Nephron (organoid): ENCODE data around the gene RHOU.

Source experiments
- H3K27ac Mint-ChIP-seq, 3 experiments: 2 replicates each; pipeline ENCODE4 v1.8.0; 2020; ENCODE audit warnings: mixed read lengths in 3 of 3, mild to moderate bottlenecking in 2 of 3, moderate library complexity in 1 of 3
- H3K27me3 Mint-ChIP-seq: 2 replicates; pipeline ENCODE4 v1.8.0; 2021; ENCODE audit warnings: low read depth, mild to moderate bottlenecking, moderate library complexity, mixed read lengths
- H3K36me3 Mint-ChIP-seq: 2 replicates; pipeline ENCODE4 v1.8.0; 2020; ENCODE audit warnings: low read depth, mixed read lengths
- H3K4me1 Mint-ChIP-seq: 2 replicates; pipeline ENCODE4 v1.8.0; 2020; ENCODE audit warnings: mixed read lengths
- H3K4me3 Mint-ChIP-seq, 3 experiments: 2 replicates each; pipeline ENCODE4 v1.8.0; 2020; ENCODE audit warnings: mild to moderate bottlenecking in 3 of 3, mixed read lengths in 3 of 3, moderate library complexity in 2 of 3
- H3K9me3 Mint-ChIP-seq: 2 replicates; pipeline ENCODE4 v1.8.0; 2020; ENCODE audit warnings: mixed read lengths
- TF ChIP-seq, protein P1 (sequence below), 3 experiments: fragments of 200-600 bp; sonication (generic); IDR thresholded peaks; one replicate each; pipeline ENCODE4 v1.5.0; 2021; ENCODE audit warnings: antibody characterized with exemption in 3 of 3; ENCODE audit not compliant: unreplicated experiment in 3 of 3

Gene RHOU

DNA sequence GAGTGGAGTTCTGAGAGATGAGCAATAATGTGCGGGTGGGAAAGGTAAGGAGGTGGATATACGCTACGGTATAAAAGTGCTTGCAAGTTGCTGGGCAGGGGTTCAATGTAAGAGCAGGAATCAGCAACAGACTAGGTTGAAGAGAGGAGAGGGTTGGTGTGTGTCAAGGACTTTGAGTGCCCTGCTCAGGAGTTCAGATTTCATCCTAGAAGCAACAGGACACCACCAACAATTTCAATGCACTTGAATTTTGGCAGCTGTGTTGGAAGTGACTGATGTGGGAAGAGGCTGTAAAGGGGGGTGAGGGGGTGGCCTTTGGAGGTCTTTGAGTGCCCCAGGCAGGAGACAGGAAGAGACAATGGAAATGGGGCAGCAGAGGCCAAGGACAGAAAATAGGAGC lies 57.3 kb downstream of the RHOU start:
- Mint-ChIP-seq H3K4me1 (peaks cover 9% of the 10 kb centered on the region), H3K36me3 (no peaks in the 10 kb centered on the region), H3K4me3 (no peak overlapping the region), H3K9me3 (no peaks in the 10 kb centered on the region), H3K27me3 (peaks cover 10% of the 10 kb centered on the region), H3K27ac (no peak overlapping the region)
- TF ChIP-seq, protein P1, sequence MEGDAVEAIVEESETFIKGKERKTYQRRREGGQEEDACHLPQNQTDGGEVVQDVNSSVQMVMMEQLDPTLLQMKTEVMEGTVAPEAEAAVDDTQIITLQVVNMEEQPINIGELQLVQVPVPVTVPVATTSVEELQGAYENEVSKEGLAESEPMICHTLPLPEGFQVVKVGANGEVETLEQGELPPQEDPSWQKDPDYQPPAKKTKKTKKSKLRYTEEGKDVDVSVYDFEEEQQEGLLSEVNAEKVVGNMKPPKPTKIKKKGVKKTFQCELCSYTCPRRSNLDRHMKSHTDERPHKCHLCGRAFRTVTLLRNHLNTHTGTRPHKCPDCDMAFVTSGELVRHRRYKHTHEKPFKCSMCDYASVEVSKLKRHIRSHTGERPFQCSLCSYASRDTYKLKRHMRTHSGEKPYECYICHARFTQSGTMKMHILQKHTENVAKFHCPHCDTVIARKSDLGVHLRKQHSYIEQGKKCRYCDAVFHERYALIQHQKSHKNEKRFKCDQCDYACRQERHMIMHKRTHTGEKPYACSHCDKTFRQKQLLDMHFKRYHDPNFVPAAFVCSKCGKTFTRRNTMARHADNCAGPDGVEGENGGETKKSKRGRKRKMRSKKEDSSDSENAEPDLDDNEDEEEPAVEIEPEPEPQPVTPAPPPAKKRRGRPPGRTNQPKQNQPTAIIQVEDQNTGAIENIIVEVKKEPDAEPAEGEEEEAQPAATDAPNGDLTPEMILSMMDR (IDR thresholded peaks at IDR 0.05; ENCODE audit: unreplicated experiment in 3 of 3) = no peak

DNA sequence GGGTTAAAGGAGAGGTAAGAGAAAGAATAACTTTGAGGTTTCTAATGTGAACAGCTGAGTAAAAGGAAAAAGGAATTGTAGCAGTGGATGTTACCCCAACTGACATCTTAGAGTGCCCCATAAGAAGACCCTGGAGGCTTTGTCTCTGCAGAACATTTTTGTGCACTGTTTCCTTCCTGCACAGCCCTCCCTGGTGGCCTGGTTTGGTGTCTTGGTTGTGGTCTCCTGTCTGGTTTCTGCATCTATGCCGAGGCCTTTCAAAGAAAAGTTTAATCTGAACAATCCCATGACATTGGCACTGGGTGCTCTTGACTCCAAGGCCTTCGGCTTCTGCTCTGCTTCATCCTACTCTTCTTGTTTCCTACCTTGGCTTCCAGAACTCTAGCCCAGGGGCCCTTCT lies 57.8 kb downstream of the RHOU start:
- H3K36me3 Mint-ChIP-seq = no peaks in the 10 kb centered on the region
- H3K27ac Mint-ChIP-seq = no peak overlapping the region
- peaks cover 13% of the 10 kb centered on the region for H3K4me1 Mint-ChIP-seq
- H3K9me3 Mint-ChIP-seq = no peaks in the 10 kb centered on the region
- no peak overlapping the region for H3K4me3 Mint-ChIP-seq
- H3K27me3 Mint-ChIP-seq = peaks cover 10% of the 10 kb centered on the region
- TF ChIP-seq, protein P1 (IDR thresholded peaks at IDR 0.05; ENCODE audit: unreplicated experiment in 3 of 3) = no peak

DNA sequence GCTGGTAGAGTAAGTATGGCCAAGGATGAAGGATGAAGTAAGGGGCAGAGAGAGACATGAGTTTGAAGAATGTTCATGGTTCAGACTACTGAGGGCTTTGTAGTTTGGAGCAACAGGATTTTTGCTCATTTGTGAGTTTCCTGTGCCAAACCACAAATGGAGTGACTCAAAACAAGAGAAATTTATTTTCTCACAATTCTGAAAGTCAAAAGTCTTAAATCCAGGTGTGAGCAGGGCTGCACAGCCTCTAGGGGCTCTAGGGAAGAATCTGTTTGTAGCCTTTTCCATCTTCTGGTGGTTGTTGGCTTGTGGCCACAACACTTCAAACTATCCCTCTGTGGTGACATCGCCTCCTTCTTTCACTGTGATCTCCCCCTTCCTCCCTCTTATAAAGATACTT lies 58.9 kb downstream of the RHOU start:
- Mint-ChIP-seq H3K4me1 (peaks cover 19% of the 10 kb centered on the region), H3K27ac (no peak overlapping the region), H3K36me3 (no peaks in the 10 kb centered on the region), H3K9me3 (no peaks in the 10 kb centered on the region), H3K27me3 (peaks cover 10% of the 10 kb centered on the region), H3K4me3 (no peak overlapping the region)
- TF ChIP-seq, protein P1 (IDR thresholded peaks at IDR 0.05; ENCODE audit: unreplicated experiment in 3 of 3) = no peak

DNA sequence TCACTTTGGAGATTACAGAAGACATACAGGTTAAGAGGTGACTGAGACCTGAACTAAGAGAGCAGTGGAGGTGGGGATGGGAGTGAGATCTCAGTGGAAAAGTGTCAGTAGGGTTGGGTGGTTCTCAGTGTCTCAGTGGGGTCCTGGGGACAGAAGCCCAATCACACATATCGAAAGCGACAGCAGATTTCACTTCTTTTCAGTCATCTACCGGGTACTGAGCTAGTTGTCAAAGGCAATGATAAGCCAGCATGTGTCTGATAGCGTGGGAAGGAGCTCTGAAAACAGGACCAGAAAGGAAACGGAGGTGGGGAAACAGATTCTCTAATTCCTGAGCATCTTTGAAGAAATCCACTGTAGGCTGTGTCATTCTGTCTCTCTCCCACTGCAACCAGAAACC lies 59.5 kb downstream of the RHOU start:
- Mint-ChIP-seq H3K9me3 (no peaks in the 10 kb centered on the region), H3K4me3 (no peak overlapping the region), H3K27me3 (peaks cover 10% of the 10 kb centered on the region), H3K27ac (no peak overlapping the region), H3K36me3 (no peaks in the 10 kb centered on the region), H3K4me1 (peaks cover 24% of the 10 kb centered on the region)
- TF ChIP-seq, protein P1 (IDR thresholded peaks at IDR 0.05; ENCODE audit: unreplicated experiment in 3 of 3) = no peak

DNA sequence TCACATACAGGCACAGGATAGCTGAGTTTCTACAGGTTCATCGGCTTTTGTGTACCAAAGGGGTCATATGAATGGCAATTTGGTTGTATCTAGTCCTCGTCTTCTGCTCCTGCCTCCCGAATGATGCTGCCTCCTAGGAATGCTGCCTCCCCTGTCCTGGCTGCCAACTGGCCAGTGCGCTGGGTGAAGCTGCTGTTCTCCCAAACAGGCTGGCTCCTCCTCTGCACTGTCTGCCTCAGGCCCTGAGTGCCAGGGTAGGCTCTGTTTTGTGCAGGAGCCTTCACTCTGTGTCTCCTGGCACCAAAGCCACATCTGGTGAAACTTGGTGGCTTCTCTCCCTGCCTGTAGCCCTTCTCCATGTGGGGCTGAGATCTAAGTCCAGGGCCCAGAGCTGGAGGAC lies 60.3 kb downstream of the RHOU start:
- Mint-ChIP-seq H3K27me3 (peaks cover 6% of the 10 kb centered on the region), H3K27ac (no peak overlapping the region), H3K36me3 (no peaks in the 10 kb centered on the region), H3K4me3 (no peak overlapping the region), H3K9me3 (no peaks in the 10 kb centered on the region), H3K4me1 (peaks cover 28% of the 10 kb centered on the region)
- TF ChIP-seq, protein P1 (IDR thresholded peaks at IDR 0.05; ENCODE audit: unreplicated experiment in 3 of 3) = no peak
